CD4-positive, alpha-beta T cell treated with Interleukin-4 for 4 hours (primary cell): Measurements from ENCODE around the gene DCANP1.

Source experiments
- DNase-seq: peaks from one replicate; pipeline ENCODE4 v3.0.0-alpha.2; 2020

DCANP1 gene

GRCh38 chr5:135478938-135479337 lies 31.8 kb upstream of the DCANP1 start:
- DNase-seq, result no peak

GRCh38 chr5:135477613-135478066 lies 30.5 kb upstream of the DCANP1 start:
- no peak for DNase-seq

GRCh38 chr5:135476615-135477581 lies 29.8 kb upstream of the DCANP1 start:
- no peak for DNase-seq

GRCh38 chr5:135473956-135474670 lies 27.0 kb upstream of the DCANP1 start:
- DNase-seq, result no peak

- DNase-seq, result no peak
These were observed 25.0 kb upstream of the DCANP1 start for GRCh38 chr5:135472141-135472540.

- DNase-seq, result no peak
These were observed 24.6 kb upstream of the DCANP1 start for GRCh38 chr5:135471726-135472125.

- DNase-seq, result no peak
These were observed 22.8 kb upstream of the DCANP1 start for GRCh38 chr5:135469911-135470310.

- no peak for DNase-seq
These were observed 21.4 kb upstream of the DCANP1 start for GRCh38 chr5:135468541-135468940.

GRCh38 chr5:135467871-135468485 lies 20.8 kb upstream of the DCANP1 start:
- no peak for DNase-seq

- DNase-seq, result no peak
These were observed 20.0 kb upstream of the DCANP1 start for GRCh38 chr5:135467051-135467625.

- DNase-seq, result peak; percentile 43
These were observed 19.3 kb upstream of the DCANP1 start for GRCh38 chr5:135466178-135467050.

GRCh38 chr5:135465391-135466122 lies 18.4 kb upstream of the DCANP1 start:
- DNase-seq, result no peak

GRCh38 chr5:135462304-135462703 lies 15.2 kb upstream of the DCANP1 start:
- DNase-seq, result peak; percentile 29

GRCh38 chr5:135461481-135462151 lies 14.5 kb upstream of the DCANP1 start:
- DNase-seq, result no peak

GRCh38 chr5:135460246-135461033 lies 13.3 kb upstream of the DCANP1 start:
- no peak for DNase-seq

GRCh38 chr5:135458921-135459331 lies 11.8 kb upstream of the DCANP1 start:
- DNase-seq, result no peak

- no peak for DNase-seq
These were observed 11.2 kb upstream of the DCANP1 start for GRCh38 chr5:135458356-135458755.

GRCh38 chr5:135457424-135458071 lies 10.4 kb upstream of the DCANP1 start:
- peak; percentile 41 for DNase-seq
